GM12891 (cell line): ENCODE measurements around the gene ARSB.

Source experiments
- POLR2A ChIP-seq: IDR thresholded peaks from 2 replicates; pipeline ENCODE4 v1.6.1; 2011; ENCODE audit warnings: low read depth, low read length, control low read depth
- POLR2AphosphoS5 ChIP-seq: IDR thresholded peaks from 2 replicates; pipeline ENCODE4 v1.6.1; 2011; ENCODE audit warnings: low read depth, low read length, control low read depth
- POU2F2 ChIP-seq: IDR thresholded peaks from 2 replicates; pipeline ENCODE4 v1.6.1; 2011; ENCODE audit warnings: low read depth, mild to moderate bottlenecking, control low read depth, low read length, moderate library complexity
- SPI1 ChIP-seq: IDR thresholded peaks from 2 replicates; pipeline ENCODE4 v1.6.1; 2011; ENCODE audit warnings: low read depth, low read length, control low read depth
- TAF1 ChIP-seq: IDR thresholded peaks from 2 replicates; pipeline ENCODE4 v1.6.1; 2011; ENCODE audit warnings: low read depth, low read length, control low read depth

GRCh38 chr5:78819707-78820106 is 165.4 kb downstream of the ARSB start:
- no peak for TF ChIP-seq POLR2AphosphoS5
- no peak for TF ChIP-seq TAF1
- TF ChIP-seq POLR2A = no peak
- no peak for TF ChIP-seq SPI1
- TF ChIP-seq POU2F2 = no peak
